Measurements from ENCODE around the gene IST1.

The IST1 gene

DNA sequence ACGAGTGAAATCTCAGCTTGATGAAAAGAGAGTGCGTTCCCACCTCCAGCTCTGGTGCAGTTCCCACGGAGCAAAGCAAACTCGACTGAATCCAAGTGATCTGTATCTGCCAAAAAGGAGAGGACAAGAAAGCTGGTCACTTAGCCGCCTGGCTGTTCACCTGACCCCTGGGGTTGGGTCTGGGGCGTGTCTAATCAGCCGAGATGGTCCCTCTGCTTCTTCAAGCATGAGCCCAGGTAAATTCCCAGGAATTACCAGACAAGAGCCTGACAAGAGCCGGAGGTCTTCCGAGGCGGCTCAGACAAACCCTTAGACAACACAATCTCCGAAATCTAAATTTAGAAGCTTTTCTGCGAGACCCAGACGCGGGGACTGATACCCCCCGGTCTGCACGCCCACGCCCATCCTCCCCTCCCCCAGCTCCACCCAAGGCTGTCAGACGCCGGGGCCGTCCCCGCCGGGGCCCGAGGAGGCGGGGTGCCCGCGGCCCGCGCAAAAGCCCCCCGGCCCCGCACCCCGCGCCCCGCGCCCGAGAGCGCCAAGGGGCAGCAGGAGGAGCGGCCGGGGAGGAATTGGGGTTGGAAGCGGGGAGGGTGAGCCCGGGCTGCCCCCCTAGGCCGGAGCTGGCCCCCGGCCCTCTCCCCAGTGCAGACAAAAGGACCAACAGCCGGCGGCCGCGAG lies 12.0 kb upstream of the IST1 start:
- peak overlapping the region; percentile 48 for H3K27ac ChIP-seq (ENCODE audit: low read length)
- no peaks in the 10 kb centered on the region for H3K9me3 ChIP-seq (ENCODE audit: insufficient read depth, low read depth, low read length)
- H3K4me3 ChIP-seq (ENCODE audit: low read length): peak overlapping the region; percentile 85
- H3K27me3 ChIP-seq (ENCODE audit: insufficient read depth, low read length): no peaks in the 10 kb centered on the region
- H3K4me1 ChIP-seq (ENCODE audit: insufficient read depth, low read length): peaks cover 9% of the 10 kb centered on the region; the same call in 1 of the 2 replicates
- peak overlapping the region; percentile 84; the same call in 1 of the 2 replicates for H3K9ac ChIP-seq (ENCODE audit: low read depth, low read length)
- H3K36me3 ChIP-seq (ENCODE audit: insufficient read depth, low read depth, low read length): peaks cover 32% of the 10 kb centered on the region

DNA sequence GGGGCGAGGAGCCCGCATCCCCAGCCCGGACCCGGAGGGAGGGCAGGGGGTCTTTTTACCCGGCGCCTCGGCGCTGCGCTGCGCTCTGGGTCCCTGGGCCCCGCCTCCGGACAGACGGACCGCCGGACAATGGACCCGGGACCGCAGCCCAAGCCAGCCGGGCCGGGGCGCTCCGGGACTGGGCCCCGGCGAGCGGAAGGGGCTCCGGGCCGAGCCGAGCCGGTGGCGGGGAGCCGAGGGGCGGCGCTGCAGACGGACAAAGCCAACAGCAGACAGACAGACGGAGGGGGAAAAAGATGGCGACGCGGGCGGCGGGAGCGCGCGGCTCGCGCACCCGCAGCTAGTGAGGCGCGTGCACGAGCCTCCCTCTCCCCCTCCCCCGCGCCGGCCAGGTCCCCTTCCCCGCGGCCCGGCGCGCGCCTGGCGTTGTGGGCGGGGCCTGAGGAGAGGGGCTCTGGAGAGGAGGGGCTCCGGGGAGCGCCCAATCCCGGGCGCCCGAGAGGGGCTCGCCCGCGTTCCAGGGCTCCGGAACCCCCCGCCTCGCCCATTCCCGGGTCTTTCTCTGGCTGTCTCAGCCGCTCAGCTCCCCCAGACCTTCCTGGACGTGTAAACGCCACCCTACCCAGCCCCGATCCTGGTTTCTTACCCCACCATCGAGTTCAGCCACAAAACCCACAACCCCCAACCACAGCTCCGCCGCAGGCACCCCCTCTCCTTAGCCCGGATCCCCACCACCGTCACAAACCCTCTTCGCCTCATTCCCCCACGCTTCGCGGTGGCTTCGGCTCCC lies 11.3 kb upstream of the IST1 start, which contains the start of gene ZNF821:
TSS of gene ZNF821 (minus strand) at position 334 of the 790 bp plus-strand sequence. CDS start 4,236 bp downstream, outside the sequence.
- H3K27ac ChIP-seq (ENCODE audit: low read length): peak within 1 kb of the TSS; percentile 48
- H3K9ac ChIP-seq (ENCODE audit: low read depth, low read length): peak within 1 kb of the TSS; percentile 85; the same call in 1 of the 2 replicates
- peaks cover 9% of the 10 kb centered on the region; the same call in 1 of the 2 replicates for H3K4me1 ChIP-seq (ENCODE audit: insufficient read depth, low read length)
- H3K9me3 ChIP-seq (ENCODE audit: insufficient read depth, low read depth, low read length): no peaks in the 10 kb centered on the region
- peak within 1 kb of the TSS; percentile 85 for H3K4me3 ChIP-seq (ENCODE audit: low read length)
- H3K36me3 ChIP-seq (ENCODE audit: insufficient read depth, low read depth, low read length): peaks cover 25% of the 10 kb centered on the region
- H3K27me3 ChIP-seq (ENCODE audit: insufficient read depth, low read length): no peaks in the 10 kb centered on the region

DNA sequence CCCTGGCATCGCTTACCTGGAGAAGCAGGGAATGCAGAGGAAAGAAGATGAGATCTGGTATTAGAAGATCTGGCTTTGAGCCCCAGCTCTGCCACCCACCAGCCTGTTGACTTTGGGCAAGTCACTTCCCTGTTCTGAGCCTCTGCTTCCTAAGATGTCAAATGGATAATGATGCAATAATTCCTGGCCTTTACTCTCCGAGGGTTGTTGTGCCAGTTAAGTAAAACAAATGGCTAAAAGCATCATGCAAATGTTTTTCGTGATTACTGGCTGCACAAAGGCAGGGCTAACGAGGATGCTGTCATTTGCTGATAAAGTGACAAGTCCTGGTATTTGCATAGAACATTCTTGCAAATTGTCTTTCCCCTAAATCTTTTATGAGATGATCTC lies 10.1 kb upstream of the IST1 start:
- H3K4me1 ChIP-seq (ENCODE audit: insufficient read depth, low read length): peaks cover 9% of the 10 kb centered on the region; the same call in 1 of the 2 replicates
- H3K27me3 ChIP-seq (ENCODE audit: insufficient read depth, low read length): no peaks in the 10 kb centered on the region
- H3K36me3 ChIP-seq (ENCODE audit: insufficient read depth, low read depth, low read length): peaks cover 13% of the 10 kb centered on the region
- H3K9ac ChIP-seq (ENCODE audit: low read depth, low read length): no peak overlapping the region
- no peak overlapping the region for H3K27ac ChIP-seq (ENCODE audit: low read length)
- no peak overlapping the region for H3K4me3 ChIP-seq (ENCODE audit: low read length)
- H3K9me3 ChIP-seq (ENCODE audit: insufficient read depth, low read depth, low read length): no peaks in the 10 kb centered on the region

DNA sequence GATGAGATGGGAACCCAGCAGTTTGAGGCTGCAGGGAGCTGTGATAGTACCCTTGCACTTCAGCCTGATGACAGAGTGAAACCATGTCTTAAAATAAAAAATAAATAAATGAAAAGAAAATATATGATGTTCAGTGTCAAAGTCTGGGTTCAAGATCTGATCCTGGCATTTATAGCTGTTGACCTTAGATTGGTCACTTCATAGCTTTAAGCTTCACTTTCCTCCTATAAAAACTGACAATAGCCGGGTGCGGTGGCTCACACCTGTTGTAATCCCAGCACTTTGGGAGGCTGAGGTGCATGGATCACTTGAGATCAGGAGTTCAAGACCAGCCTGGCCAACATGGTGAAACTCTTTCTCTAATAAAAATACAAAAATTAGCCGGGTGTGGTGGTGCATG lies 6.2 kb upstream of the IST1 start:
- H3K4me3 ChIP-seq (ENCODE audit: low read length): no peak overlapping the region
- H3K27ac ChIP-seq (ENCODE audit: low read length): no peak overlapping the region
- H3K27me3 ChIP-seq (ENCODE audit: insufficient read depth, low read length): no peaks in the 10 kb centered on the region
- no peaks in the 10 kb centered on the region for H3K36me3 ChIP-seq (ENCODE audit: insufficient read depth, low read depth, low read length)
- no peaks in the 10 kb centered on the region for H3K9me3 ChIP-seq (ENCODE audit: insufficient read depth, low read depth, low read length)
- no peak overlapping the region for H3K9ac ChIP-seq (ENCODE audit: low read depth, low read length)
- H3K4me1 ChIP-seq (ENCODE audit: insufficient read depth, low read length): no peaks in the 10 kb centered on the region; the same call in 1 of the 2 replicates

DNA sequence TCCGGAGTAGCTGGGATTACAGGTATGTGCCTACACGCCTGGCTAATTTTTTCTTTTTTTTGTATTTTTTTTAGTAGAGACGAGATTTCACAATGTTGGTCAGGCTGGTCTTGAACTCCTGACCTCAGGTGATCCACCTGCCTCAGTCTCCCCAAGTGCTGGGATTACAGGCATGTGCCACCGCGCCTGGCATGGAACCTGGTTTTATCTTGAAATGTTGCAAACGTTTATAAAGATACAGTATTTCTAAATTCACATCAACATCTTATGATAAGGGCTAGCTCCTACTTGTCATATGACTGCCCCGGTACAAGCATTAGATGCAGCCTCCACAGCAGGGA lies 1.5 kb upstream of the IST1 start:
- H3K4me3 ChIP-seq (ENCODE audit: low read length): peak overlapping the region; percentile 96; the same call in 1 of the 2 replicates
- peaks cover 7% of the 10 kb centered on the region; the same call in 1 of the 2 replicates for H3K36me3 ChIP-seq (ENCODE audit: insufficient read depth, low read depth, low read length)
- peak overlapping the region; percentile 98; the same call in 1 of the 2 replicates for H3K9ac ChIP-seq (ENCODE audit: low read depth, low read length)
- no peaks in the 10 kb centered on the region for H3K9me3 ChIP-seq (ENCODE audit: insufficient read depth, low read depth, low read length)
- H3K27ac ChIP-seq (ENCODE audit: low read length): peak overlapping the region; percentile 68
- H3K4me1 ChIP-seq (ENCODE audit: insufficient read depth, low read length): no peaks in the 10 kb centered on the region; the same call in 1 of the 2 replicates
- H3K27me3 ChIP-seq (ENCODE audit: insufficient read depth, low read length): no peaks in the 10 kb centered on the region

DNA sequence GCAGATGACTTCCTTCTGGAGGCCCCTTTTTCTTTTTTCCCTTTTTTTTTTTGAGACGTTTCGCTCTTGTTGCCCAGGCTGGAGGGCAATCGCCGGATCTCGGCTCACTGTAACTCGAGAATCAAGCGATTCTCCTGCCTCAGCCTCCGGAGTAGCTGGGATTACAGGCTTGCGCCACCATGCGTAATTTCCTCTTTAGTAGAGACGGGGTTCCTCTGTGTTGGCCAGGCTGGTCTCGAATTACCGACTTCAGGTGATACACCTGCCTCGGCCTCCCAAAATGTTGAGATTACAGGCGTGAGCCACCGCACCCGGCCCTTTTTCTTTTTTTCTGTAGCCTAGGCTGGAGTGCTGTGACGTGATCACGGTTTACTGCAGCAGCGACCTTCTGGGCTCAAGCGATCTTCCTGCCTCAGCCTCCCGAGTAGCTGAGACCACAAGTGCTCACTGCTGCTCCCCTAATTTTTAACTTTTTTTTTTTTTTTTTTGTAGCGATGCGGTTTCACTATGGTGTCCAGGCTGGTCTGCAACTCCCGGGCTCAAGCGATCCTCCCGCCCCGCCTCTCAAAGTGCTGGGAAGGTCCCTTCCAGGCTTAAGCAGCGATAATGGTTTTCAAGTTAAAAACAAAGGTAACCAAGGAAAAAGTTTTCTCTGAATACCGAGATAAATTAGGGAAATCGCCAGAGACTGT lies 956 bp upstream of the IST1 start:
- peak overlapping the region; percentile 68 for H3K27ac ChIP-seq (ENCODE audit: low read length)

DNA sequence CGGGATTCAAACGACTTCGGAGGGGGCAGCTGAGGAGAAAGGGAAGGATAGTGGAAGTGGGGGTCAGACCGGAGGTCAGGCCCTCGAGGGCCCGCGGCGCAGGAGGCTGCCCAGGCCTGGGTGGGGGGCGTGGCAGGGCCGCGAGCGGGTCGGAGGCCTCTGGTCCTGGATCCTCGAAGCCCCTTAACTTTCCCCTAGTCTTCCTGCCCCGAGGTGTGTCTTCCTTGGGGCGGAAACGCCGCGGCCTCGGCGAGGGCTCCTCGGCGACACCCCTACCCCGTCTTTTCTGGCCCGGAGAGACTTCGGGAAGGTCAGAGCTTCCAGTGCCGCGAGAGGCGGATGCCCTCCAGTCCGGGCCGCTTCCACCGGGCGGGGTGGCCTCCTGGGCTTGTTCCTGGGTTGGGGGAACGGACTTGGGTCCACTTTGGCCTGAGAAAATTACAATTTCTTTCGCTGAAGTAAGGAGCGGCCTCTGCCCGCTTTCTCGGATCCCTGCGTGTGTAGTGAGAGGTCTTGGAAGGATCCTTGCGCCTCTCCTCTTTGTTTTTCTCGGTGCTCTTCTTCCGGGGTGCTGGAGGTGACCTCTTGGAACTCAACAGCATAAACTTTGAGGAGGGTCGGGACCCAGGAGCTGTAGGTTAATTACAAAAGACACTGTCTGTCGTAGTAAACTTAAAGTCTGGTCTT lies 491 bp downstream of the IST1 start:
- Histone ChIP-seq H3K9me3 (ENCODE audit: insufficient read depth, low read depth, low read length) (no peaks in the 10 kb centered on the region), H3K27ac (ENCODE audit: low read length) (peak overlapping the region; percentile 88), H3K4me1 (ENCODE audit: insufficient read depth, low read length) (no peaks in the 10 kb centered on the region; the same call in 1 of the 2 replicates), H3K27me3 (ENCODE audit: insufficient read depth, low read length) (no peaks in the 10 kb centered on the region), H3K36me3 (ENCODE audit: insufficient read depth, low read depth, low read length) (peaks cover 7% of the 10 kb centered on the region; the same call in 1 of the 2 replicates), H3K9ac (ENCODE audit: low read depth, low read length) (peak overlapping the region; percentile 98), H3K4me3 (ENCODE audit: low read length) (peak overlapping the region; percentile 96)

More for the DNA sequence above, 956 bp upstream of the IST1 start:
- Histone ChIP-seq H3K4me3 (ENCODE audit: low read length) (peak overlapping the region; percentile 96), H3K36me3 (ENCODE audit: insufficient read depth, low read depth, low read length) (peaks cover 7% of the 10 kb centered on the region; the same call in 1 of the 2 replicates), H3K4me1 (ENCODE audit: insufficient read depth, low read length) (no peaks in the 10 kb centered on the region; the same call in 1 of the 2 replicates), H3K9me3 (ENCODE audit: insufficient read depth, low read depth, low read length) (no peaks in the 10 kb centered on the region), H3K9ac (ENCODE audit: low read depth, low read length) (peak overlapping the region; percentile 98; the same call in 1 of the 2 replicates), H3K27me3 (ENCODE audit: insufficient read depth, low read length) (no peaks in the 10 kb centered on the region)

DNA sequence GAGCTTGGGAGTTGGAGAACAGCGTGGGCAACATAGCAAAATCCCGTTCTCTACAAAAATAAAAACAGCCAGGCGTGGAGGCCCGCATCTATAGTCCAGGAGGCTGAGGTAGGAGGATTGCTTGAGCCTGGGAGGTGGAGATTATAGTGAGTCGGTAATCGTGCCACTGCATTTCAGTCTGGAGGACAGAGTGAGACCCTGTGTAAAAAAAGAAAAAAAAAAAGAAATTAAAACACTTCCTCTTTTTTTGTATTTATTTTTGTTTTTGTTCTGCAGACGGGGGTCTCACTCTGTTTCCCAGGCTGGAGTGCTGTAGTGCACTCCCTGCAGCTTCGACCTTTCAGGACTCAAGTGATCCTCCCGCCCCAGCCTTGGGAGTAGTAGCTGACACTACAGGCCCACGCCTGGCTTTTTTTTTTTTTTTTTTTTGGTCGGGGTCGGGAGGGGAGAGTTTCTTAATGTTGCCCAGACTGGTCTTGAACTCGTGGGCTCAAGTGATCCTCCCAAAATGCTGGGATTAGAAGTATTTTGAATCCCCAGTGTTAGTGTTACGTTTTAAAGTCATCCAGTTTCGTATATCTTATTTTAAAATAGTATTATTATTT lies 1.5 kb downstream of the IST1 start:
- no peaks in the 10 kb centered on the region for H3K27me3 ChIP-seq (ENCODE audit: insufficient read depth, low read length)
- peak overlapping the region; percentile 96 for H3K4me3 ChIP-seq (ENCODE audit: low read length)
- peak overlapping the region; percentile 98; the same call in 1 of the 2 replicates for H3K9ac ChIP-seq (ENCODE audit: low read depth, low read length)
- no peak overlapping the region for H3K27ac ChIP-seq (ENCODE audit: low read length)
- H3K9me3 ChIP-seq (ENCODE audit: insufficient read depth, low read depth, low read length): no peaks in the 10 kb centered on the region
- peaks cover 8% of the 10 kb centered on the region; the same call in 1 of the 2 replicates for H3K36me3 ChIP-seq (ENCODE audit: insufficient read depth, low read depth, low read length)
- H3K4me1 ChIP-seq (ENCODE audit: insufficient read depth, low read length): no peaks in the 10 kb centered on the region; the same call in 1 of the 2 replicates

DNA sequence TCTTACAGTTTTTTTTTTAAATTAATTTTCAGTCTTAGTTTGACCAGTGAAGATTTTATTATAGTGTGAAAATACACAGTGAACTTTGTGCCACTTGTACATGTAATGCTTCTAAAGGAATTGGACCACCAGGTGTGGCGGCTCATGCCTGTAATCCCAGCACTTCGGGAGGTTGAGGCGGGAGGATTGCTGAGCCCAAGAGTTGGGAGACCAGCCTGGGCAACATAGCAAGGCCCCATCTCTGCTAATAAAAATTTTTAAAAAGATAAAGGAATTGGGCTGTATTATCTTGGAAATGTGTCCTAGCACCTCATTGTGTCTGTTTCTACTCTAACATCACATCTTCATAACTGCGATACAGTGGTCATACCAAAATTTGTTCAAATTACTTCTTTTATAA lies 3.8 kb downstream of the IST1 start:
- H3K9me3 ChIP-seq (ENCODE audit: insufficient read depth, low read depth, low read length): no peaks in the 10 kb centered on the region
- no peak overlapping the region for H3K4me3 ChIP-seq (ENCODE audit: low read length)
- H3K27me3 ChIP-seq (ENCODE audit: insufficient read depth, low read length): no peaks in the 10 kb centered on the region
- H3K36me3 ChIP-seq (ENCODE audit: insufficient read depth, low read depth, low read length): peaks cover 13% of the 10 kb centered on the region; the same call in 1 of the 2 replicates
- H3K9ac ChIP-seq (ENCODE audit: low read depth, low read length): no peak overlapping the region
- H3K27ac ChIP-seq (ENCODE audit: low read length): no peak overlapping the region
- no peaks in the 10 kb centered on the region for H3K4me1 ChIP-seq (ENCODE audit: insufficient read depth, low read length)

DNA sequence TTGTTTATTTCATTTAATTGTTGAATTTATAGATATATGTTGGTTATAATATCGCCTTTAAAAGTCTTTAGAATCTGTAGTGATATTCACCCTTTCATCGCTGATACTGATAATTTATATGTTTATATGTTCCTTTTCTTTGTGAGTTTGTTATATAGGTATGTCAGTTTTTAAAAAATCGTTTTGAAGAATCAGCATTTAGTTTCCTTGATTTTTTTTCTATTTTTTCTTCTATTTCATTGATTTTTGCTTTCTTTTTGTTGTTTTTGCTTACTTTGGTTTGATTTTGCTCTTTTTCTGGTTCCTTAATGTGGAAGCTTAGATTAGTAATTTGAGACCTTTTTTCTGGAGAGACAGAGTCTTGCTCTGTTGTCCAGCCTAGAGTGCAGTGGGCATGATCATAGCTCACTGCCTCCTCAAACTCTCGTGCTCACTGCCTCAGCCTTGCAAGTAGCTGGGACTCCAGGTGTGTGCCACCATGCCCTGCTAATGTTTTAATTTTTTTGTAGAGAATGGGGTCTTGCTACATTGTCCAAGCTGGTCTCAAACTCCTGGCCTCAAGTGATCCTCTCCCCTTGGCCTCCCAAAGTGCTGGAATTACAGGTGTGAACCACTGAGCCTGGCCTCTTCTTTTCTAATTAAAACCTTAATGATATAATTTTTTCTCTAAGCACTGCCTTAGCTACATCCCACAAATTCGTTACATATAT lies 7.5 kb downstream of the IST1 start:
- Histone ChIP-seq H3K4me3 (ENCODE audit: low read length) (no peak overlapping the region), H3K27ac (ENCODE audit: low read length) (no peak overlapping the region), H3K9me3 (ENCODE audit: insufficient read depth, low read depth, low read length) (no peaks in the 10 kb centered on the region), H3K9ac (ENCODE audit: low read depth, low read length) (no peak overlapping the region), H3K36me3 (ENCODE audit: insufficient read depth, low read depth, low read length) (peaks cover 6% of the 10 kb centered on the region; the same call in 1 of the 2 replicates), H3K27me3 (ENCODE audit: insufficient read depth, low read length) (no peaks in the 10 kb centered on the region), H3K4me1 (ENCODE audit: insufficient read depth, low read length) (no peaks in the 10 kb centered on the region)
